Measurements from ENCODE around the gene RNF31. TPM values are rescaled to one million over a fixed set of nuclear protein-coding genes. Genes with fewer than 3 reads are reported as not detected.

RNF31 gene
- total and polyA plus RNA-seq, 2 of the 13 experiments (the other 11 are each of a cell fraction or from before 2014, with no cell fraction given), result 48.2 to 86.8 TPM

- peak; percentile 14; the same call in 1 of the 2 replicates for TF ChIP-seq LRRFIP1 (CRISPR knock-in tag; conservative IDR thresholded peaks at IDR 0.05)
- TF ChIP-seq NR0B2 (CRISPR knock-in tag; IDR thresholded peaks at IDR 0.05), result peak; percentile 96
- peak; percentile 72; the same call in 1 of the 2 replicates for TF ChIP-seq HNRNPL (IDR thresholded peaks at IDR 0.05; ENCODE audit: low read depth, low read length)
- peak; percentile 61; the same call in 1 of the 2 replicates for TF ChIP-seq ARID5B (CRISPR knock-in tag; IDR thresholded peaks at IDR 0.05)
- TF ChIP-seq NONO (IDR thresholded peaks at IDR 0.05), result no peak
- no peak for TF ChIP-seq NONO (CRISPR knock-in tag; conservative IDR thresholded peaks at IDR 0.05)
- TF ChIP-seq ISX (CRISPR knock-in tag; conservative IDR thresholded peaks at IDR 0.05), result 0 out of 2 replicates have a peak, but pooled peaks have one; percentile 94
- no peak for TF ChIP-seq ZSCAN30 (CRISPR knock-in tag; IDR thresholded peaks at IDR 0.05)
- TF ChIP-seq DMTF1 (CRISPR knock-in tag; IDR thresholded peaks at IDR 0.05), result peak; percentile 72; the same call in 1 of the 2 replicates
- TF ChIP-seq DMAP1 (CRISPR knock-in tag; IDR thresholded peaks at IDR 0.05), result peak; percentile 76; the same call in 1 of the 2 replicates
- TF ChIP-seq ZNF576 (CRISPR knock-in tag; IDR thresholded peaks at IDR 0.05), result peak; percentile 80
- no peak for TF ChIP-seq HNF1A (IDR thresholded peaks at IDR 0.05; ENCODE audit: low read depth)
- TF ChIP-seq HNF1A (CRISPR knock-in tag; IDR thresholded peaks at IDR 0.05; ENCODE audit: borderline replicate concordance), result no peak; the same call in 1 of the 2 replicates
- peak; percentile 86 for TF ChIP-seq POLR2AphosphoS5 (IDR thresholded peaks at IDR 0.05; ENCODE audit: low read depth, low read length)
These were observed 11.2 kb upstream of the RNF31 start, which contains the start of gene PSME1 (continued) for GRCh38 chr14:24135834-24136683.

Data from HepG2 (cell line).